HG02610 (cell line): ENCODE results near the gene GAL3ST1.

Source experiments
- ATAC-seq: cut with Tn5 transposase; IDR thresholded peaks from one replicate; pipeline ENCODE4 v1.9.1; 2021; ENCODE audit warnings: mild to moderate bottlenecking, moderate library complexity; ENCODE audit not compliant: unreplicated experiment

The GAL3ST1 gene

DNA sequence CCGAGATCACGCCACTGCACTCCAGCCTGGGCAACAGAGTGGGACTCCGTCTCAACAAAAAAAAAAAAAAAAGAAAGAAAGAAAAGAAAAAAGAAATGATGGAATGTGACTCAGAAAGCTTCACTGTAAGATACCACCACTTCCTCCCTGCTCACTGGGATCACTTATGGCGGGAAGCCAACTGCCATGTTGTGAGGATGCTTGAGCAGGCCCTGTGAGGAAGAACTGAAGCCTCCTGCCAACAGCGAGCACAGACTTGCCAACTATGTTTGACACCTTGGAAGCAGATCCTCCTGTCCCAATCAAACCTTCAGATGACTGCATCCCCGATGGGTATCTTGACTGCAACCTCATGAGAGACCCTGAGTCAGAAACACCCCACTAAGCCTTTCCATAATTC lies 36.2 kb downstream of the GAL3ST1 start:
- ATAC-seq, result no peak

DNA sequence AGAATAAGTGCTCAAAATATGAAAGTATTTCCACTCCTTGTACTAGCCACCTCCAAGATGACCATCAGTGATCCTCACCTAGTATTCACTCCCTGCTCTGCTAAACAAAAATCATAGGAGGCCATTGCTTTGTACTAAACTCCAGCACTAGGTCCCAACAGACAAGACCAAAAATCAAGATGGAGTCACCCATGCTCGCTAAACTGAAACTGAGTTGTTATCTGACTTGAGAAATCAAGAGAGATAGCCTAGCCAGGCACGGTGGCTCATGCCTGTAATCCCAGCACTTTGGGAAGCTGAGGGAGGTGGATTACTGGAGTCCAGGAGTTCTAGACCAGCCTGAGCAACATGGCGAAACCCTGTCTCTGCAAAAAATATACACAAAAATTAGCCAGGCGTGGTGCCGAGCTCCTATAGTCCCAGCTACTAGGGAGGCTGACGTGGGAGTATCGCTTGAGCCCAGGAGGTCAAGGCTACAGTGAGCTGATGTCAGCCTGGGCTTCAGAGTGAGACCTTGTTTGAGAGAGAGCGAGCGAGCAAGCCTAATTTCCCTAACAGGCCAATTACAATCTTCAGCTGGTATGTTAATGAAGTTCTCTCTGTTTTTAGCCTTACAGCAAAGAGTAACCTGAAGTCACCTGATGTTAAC lies 37.3 kb downstream of the GAL3ST1 start:
- ATAC-seq, result no peak

DNA sequence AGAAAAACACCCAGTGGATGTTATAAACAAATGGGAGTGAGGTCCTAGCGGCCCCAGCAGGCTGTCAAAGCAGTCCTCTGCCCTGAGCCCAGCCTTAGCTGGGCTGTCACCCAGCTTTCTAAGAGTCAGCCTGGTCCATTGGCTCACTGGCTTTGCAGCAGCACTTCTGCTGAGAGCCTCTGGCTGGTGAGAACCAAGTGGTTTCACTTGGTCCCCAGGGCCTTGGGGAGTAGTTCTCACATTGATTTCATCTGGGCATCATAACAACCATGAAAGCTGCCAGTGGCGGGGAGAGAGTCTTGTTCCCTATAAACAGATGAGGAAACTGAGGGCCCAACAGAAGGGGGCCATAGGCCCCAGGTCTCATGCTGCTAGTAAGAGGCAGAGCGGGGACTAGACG lies 39.3 kb downstream of the GAL3ST1 start:
- no peak for ATAC-seq

DNA sequence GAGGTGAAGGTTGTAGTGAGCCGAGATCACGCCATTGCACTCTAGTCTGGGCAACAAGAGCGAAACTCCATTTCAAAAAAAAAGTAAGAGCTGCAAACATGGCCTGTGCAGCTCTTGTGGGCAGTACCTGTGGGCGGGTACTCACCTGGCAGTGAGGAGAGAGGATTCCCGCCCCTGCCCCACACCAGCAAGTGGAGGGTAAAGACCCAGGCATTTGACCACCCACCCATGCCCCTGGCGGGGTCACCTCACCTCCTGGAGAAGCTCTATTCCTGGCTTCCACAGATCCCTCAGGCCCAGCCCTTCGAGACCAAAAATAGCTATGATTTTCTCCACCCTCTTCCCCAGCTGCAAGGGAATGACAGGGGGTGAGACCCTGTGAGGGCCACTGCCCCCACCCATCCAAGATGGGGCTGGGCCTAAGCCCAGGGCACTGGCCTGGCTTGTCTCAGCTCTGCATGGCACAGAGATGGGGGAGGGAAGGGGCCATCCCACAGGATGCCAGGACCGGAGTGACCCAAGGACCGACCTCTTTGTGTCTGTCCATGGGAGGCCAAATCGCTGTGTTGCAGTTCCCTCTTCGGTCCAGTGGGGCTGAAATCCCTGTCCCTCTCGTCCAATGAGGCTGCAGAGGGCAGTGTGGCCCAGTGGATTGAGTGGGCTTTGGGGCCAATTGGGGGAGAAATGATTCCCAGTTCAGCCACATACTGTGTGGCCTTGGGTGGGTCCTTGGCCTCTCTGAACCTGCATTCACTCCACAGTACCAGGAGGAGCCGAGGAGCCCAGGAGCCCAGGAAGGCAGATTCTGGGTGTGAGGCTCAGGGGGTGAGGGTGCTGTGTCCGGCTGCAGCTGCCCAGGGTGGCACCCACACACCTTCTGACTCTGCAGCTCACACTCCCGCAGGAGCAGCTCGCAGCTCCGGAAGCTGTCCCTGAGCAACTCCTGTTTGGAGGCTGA lies 42.5 kb downstream of the GAL3ST1 start:
- no peak for ATAC-seq

DNA sequence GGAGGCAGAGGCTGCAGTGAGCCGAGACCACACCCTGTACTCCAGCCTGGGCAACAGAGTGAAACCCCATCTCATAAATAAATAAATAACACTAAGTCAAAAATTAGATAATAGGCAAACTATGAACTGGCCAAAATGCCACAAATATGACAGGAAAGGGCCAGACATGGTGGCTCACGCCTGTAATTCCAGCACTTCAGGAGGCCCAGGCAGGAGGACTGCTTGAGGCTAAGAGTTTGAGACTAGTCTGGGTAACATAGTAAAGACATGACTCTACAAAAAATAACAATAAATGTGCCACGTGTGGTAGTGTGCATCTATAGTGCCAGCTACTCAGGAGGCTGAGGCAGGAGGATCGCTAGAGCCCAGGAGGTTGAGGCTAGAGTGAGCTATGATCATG lies 47.8 kb downstream of the GAL3ST1 start:
- no peak for ATAC-seq

DNA sequence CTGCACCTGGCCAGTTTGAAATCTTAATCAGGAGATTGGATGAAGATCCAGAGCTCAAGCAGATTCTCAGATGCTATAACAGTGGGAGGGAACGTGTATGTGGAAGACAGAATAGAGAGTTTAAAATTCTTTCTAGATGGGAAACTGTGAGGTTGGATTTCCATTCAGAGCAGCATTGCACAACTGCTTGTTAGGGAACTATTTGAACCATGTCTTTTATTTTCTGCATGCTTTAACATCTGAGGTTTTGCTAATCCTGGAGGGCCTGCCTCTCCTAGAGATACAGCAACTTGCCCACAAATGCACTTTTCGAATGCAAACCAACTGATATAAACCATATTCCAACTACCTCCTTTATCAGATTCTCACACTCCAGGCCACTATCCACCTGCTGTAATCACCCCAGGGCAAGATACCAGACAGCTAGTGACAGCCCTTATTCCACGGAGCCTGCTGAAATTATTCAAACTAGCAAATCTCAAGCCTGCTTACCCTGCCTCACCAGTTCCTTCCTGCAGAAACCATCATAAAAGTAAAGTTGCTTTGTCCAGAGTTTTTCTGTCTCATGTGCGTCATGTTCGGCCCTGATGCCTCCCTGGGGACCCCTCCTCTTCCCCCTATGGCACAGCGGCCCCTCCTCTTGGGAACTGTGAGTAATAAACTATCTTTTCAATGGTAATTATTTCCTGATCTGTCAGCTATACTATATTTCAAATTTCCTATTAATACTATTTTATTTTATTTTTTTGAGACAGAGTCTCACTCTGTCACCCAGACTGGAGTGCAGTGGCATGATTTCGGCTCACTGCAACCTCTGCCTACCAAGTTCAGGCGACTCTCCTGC lies 50.6 kb downstream of the GAL3ST1 start:
- no peak for ATAC-seq

DNA sequence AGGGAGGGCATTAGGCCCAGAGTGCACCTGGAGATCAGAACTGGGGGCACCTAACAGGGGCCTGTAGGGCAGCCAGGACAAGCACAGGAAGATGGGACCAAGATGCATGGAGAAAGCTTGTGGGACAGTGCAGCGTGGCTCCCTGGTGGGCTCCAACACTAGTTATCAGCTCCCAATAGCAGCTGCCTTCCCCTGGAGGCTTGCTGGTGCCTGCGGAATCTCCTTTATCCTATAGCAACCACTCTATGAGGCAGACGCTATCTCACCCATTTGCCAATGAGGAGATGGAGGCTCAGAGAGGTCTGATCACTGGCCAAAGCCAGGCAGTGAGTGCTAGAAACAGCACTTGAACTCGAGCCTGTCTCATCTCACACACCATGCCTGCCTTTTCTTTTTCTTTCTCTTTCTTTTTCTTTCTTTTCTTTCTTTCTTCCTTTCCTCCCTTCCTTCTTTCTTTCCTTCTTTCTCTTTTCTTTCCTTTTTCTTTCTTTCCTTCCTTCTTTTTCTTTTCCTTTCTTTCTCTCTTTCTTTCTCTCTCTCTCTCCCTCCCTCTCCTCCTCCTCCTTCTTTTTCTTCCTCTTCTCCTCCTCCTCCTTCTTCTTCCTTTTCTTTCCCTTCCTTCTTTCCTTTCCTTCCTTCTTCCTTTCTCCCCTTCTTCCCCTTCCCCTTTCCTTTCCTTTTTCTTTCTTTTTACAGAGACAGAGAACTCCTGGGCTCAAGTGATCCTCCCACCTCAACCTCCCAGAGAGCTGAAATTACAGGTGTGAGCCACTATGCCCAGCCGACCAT lies 52.9 kb downstream of the GAL3ST1 start:
- no peak for ATAC-seq

DNA sequence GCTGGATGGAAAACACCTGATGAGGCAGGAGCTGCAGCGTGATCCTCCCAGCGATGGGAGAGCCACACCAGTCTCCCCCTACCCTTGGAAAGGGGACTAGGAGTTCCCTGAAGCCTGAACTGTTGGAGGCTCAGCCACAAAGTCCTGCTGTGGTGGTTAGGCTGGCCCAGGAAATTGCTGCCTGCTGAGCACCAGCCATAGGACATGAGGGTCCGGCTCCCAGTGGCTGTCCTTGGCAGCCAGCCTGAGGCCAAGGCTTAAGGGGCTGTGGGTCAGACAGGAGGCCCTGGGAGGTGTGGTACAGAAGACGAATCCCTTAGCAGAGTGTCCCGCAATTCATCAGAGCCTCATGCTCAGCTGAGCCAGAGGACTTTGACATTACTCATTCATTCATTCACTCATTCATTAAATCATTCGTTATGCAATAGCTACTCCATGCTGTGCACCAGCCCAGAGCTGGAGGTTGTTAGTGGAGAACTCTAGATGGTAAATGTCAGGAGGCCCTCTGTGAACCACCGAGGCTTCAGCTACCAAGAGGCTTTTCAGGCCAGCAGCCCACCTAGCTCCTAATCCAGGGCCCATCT lies 54.5 kb downstream of the GAL3ST1 start:
- no peak for ATAC-seq

DNA sequence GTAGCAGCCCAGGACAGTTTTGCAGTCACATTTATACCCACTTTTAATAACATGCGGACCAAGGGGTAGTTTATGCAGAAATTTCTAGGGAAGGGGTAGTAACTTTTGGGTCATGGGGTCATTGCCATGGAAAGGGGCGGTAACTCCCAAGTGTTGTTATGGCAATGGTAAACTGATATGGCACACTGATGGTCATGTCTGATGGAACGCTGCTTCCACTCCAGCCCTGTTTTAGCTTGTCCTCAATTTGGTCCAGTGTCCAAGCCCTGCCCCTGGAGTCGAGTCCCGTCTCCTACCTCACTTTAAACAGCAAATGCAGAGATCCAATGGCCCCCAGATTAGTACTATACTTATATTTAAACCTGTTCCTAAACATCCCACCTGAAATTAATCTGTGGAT lies 57.7 kb downstream of the GAL3ST1 start:
- ATAC-seq, result no peak

DNA sequence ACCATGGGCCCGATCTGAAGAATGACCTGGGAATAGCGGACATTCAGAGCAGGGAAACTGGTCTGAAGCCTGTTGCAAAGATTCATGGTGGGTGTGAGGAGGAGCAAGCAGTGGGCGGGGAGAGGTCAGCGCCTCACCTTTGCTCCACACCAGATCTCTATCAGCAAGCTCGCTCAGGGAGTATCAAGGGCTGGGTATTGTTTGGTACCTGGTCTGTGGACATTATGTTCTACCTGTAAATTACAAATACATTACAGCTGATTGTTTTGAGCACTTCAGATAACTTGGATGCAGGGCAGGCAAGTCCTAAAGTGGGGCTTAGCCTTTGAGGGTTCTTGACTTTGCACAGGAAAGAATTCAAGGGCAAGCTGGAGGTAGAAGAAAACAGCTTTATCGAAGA lies 58.2 kb downstream of the GAL3ST1 start:
- no peak for ATAC-seq

DNA sequence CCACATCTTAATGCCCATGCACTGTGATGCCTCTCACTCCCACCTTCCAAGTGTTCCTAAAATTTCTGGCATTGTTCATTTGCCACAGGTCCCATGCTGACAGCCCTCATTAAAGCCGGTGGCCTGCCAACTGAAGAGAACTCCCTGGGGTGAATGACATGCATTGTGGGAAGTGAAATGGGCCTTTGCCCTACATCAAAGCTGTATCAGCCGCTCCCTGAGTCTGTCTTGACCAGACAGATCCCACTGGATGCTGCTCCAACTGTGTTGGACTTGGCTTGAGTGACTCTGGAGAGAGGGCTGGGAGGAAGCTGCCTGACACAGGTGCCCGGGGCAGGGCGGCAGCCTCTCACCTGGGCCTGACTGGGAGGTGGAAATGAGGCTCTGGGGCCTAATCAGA lies 60.2 kb downstream of the GAL3ST1 start:
- no peak for ATAC-seq

DNA sequence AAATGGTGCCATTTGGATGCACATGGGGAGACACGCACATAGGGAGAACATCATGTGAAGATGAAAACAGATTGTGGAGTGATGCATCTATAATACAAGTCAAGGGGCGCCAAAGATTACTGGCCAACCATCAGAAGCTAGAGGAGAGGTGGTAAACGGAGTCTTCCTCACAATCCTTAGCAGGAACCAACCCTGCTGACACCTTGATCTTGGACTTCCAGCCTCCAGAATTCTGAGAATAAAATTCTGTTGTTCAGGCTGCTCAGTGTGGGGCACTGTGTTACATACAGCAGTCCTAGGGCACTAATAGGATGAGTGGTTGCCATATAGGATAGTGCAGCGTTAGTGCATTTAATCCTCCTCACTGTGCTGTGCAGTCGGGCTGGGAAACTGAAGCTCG lies 61.0 kb downstream of the GAL3ST1 start:
- no peak for ATAC-seq

DNA sequence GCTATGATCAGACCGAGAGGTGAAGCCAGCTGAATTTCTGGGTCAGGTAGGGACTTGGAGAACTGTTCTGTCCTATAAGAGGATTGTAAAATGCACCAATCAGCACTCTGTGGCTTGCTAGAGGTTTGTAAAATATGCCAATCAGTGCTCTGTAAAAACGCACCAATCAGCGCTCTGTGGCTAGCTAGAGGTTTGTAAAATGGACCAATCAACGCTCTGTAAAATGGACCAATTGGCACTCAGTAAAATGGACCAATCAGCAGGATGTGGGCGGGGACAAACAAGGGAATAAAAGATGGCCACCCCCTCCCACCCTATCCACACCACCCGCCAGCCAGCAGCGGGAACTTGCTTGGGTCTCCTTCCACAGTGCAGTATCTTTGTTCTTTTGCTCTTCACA lies 62.6 kb downstream of the GAL3ST1 start:
- ATAC-seq, result no peak

DNA sequence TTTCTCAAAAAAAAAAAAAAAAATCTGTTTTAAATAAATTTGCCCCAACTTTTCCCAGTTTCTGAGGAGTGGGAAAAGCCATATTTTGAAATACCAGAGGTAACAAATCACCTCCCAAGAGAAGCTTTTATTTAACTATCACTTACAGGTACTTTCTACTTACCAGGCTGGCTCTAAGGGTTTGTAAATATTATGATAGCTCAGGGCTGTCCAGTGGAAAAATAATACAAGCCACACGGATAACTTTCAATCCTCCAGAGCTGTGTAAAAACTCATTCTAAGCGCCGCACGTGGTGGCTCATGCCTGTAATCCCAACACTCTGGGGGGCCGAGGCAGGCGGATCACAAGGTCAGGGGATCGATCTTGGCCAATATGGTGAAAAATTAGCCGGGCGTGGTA lies 63.4 kb downstream of the GAL3ST1 start:
- ATAC-seq, result no peak

DNA sequence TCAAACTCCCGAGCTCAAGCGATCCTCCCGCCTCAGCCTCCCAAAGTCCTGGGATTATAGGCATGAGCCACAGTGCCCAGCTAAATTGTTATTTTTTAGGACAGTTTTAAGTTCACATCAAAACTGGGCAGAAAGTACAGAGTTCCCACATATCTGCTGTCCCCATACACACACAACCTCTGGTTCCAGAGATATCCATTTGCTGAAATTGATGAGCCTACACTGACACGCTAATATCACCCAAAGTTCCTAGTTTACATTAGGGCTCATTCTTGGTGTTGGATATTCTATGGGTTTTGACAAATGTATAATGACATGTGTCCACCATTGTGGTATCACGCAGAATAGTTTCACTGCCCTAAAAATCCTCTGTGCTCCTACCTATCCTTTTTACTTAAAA lies 66.2 kb downstream of the GAL3ST1 start:
- ATAC-seq, result no peak

DNA sequence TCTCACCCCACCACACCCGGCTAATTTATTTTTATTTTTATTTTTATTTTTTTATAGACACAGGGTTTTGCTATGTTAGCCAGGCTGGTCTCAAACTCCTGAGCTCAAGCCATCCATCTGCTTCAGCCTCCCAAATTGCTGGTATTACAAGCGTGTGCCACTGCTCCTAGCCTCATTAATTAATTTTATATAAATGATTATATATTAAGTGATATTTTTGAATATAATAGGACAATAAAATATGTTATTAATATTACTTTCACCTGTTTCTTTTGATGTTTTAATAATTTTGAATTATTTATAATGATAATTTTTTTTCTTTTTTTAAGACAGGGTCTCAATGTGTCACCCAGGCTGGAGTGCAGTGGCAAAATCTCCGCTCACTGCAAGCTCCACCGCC lies 66.8 kb downstream of the GAL3ST1 start:
- ATAC-seq, result no peak

DNA sequence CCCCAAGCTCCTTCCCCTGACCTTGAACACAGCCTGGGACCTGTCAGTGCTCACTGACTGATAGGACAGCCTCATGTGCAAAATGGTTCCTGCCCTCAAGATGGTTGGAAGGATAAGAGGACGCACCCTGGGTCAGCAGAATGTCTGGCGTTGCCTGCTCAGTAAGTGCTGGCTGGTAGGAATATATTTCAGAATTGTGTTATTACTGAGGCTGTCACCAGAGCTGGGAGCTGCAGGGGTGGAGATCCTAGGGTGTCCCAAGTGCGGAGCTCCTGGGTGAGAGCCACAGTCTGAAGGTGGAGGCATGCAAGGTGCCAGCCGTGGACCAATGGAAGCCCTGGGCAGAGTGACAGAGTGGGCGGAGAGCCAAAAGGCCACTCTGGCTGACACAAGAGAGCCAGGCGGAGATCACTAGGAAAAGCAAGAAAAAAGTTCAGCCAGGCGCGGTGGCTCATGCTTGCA lies 67.9 kb downstream of the GAL3ST1 start:
- no peak for ATAC-seq
